HG02588 (cell line): ENCODE data around the gene DXO.

ENCODE experiments used
- ATAC-seq: cut with Tn5 transposase; IDR thresholded peaks from one replicate; pipeline ENCODE4 v1.9.1; 2021; ENCODE audit warnings: mild to moderate bottlenecking, moderate library complexity; ENCODE audit not compliant: unreplicated experiment

The DXO gene

DNA sequence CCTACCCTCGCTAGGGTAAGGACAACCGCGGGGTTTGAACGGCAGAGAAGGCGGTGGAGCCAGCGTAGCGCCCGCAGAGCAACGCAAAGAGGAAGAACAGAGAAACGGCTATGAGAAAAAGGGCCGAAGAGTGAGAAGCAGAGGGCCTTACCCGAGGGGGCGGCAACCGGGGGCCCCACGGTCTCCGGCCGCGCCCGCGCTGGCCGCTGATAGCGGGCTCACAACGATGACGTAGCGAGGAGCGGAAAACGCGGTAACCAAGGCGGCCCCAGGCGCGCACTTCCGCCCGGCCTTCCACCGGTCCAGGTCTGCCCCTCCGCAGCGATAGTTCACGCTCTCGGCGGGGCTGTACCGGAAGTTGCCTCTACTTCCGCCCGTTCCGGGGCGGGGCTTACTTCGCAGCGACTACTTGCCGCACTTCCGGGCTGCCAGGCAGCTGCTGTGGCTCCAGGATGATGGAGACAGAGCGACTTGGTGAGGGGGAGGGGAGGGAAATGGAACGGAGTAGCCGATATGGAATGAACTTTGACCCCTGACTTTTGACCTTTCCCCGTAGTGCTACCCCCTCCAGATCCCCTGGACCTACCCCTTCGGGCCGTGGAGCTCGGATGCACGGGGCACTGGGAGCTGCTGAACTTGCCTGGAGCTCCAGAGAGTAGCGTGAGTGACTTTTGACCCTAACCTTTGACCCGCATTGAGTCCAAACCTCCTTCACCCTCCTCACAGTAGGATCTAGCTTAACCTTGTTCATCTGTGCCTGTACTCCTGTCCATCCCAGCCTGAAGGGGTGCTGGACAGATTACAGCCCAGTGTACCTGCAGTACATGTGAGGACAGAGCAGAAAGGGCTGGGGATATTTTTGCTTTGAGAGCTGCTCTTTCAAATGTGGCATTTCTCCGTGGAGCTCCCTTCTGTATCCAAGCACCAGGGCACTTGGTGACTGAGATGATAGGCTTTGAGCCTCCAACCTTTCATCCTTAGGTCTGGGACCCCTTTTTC lies 12.9 kb downstream of the DXO start, which contains the start of the genes NELFE and SKIC2:
Gene NELFE (minus strand): TSS at position 231 of the 999 bp plus-strand sequence. CDS start 525 bp downstream, outside the sequence.
Gene SKIC2 (plus strand): TSS at position 435 of the 999 bp plus-strand sequence. CDS start 18 bp downstream, at position 453.
- peak; percentile 93 for ATAC-seq

DNA sequence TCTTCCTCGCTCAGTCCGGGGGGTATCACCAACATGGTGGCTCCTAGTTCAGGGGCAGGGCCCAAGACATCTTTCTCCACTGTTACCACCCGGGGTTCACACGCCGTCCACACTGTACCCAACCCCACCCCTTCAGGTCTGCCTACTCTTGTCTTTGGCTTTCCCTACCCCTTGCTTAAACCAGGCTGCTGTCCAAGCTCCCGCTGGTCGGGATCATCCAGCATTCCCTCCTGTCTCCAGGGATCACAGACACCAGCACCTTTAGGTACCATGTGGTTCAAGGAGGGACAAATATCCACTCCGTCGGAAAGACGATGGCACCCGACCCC lies 13.6 kb downstream of the DXO start:
- ATAC-seq, result no peak

DNA sequence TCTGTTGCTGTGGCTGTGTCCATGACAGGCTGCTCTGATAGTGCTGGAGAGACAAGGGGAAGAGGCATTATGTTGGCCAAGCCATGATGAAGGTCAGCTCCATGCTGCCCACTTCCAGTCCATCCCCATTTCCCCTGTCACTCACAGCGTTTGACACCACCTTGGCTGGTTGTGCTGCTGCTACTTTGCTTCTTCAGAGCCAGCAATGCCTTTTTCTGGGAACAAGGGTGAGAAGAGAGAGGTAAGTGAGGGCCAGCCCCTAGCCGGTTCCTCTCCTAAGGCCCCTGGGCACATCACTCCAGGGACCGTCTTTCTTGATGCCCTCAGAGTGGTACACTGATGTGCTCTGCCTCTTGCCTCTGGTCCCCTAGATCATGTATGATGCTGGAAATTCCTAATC lies 15.1 kb downstream of the DXO start:
- ATAC-seq, result no peak

DNA sequence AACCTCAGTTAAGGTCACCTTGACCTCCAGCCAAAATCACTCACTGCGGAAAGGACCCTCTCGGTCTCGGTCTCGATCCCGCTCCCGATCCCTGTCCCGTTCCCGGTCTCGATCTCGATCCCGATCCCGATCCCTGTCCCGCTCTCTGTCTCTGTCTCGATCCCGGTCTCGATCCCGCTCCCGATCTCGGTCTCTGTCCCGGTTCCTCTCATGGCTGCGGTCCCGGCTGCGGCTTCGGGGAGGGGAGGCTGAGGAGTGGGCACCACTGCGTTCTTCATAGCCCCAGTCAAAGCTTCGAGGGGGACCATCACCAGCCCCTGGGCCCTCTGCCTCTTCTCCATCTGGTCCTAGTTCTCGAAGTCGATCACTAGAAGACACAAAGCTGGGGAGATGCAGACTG lies 17.4 kb downstream of the DXO start:
- no peak for ATAC-seq

DNA sequence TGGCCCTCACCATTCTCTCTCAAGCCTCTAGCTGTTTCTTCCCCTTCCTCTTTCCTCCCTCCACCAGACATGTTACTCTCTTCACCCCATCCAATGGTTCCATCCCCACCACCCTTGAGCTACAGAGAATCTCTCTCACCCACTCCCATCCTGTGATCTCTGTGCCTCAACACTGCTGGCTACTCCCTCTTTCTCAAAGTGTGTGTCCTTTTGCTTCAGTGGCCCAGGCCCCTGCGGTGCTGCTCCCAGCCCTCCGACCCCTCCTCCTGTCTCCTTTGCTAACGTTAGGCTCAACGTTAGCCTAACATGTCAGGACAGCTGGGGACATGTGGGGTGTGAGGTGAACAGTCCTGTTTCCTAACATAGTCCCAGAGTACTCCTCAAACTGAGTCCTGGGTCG lies 19.0 kb downstream of the DXO start:
- ATAC-seq, result no peak

DNA sequence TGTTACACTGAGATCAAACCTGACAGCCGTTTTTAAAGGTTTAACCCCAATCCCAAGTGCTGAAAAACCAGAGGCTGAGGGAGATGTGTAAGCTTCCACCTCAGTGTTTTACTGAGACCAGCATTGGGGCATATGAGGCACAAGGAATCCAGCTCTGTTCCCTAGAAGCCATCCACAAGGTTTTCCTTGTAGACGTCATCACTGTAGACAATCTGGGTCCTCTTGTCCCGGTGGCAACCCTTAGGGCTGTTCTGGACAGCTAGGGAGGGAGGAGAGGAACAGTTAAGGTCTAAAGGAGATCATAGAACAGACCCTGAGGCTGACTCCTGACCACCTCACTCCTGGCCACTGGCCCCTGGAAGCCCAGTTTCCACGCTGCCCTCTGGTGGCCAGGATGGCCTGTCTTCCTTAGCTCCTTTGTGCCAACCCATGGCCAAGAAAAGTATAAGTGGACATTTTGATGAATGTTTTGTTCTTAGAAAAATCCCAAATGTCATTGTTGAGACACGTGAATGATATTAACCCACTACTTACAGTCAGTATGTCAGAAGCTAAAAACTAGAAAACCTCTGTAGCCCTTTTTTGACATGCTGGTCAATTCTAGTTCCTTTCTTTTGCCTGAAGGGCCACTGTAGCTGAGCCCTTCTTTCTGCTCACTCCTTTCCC lies 19.7 kb downstream of the DXO start:
- ATAC-seq, result no peak

DNA sequence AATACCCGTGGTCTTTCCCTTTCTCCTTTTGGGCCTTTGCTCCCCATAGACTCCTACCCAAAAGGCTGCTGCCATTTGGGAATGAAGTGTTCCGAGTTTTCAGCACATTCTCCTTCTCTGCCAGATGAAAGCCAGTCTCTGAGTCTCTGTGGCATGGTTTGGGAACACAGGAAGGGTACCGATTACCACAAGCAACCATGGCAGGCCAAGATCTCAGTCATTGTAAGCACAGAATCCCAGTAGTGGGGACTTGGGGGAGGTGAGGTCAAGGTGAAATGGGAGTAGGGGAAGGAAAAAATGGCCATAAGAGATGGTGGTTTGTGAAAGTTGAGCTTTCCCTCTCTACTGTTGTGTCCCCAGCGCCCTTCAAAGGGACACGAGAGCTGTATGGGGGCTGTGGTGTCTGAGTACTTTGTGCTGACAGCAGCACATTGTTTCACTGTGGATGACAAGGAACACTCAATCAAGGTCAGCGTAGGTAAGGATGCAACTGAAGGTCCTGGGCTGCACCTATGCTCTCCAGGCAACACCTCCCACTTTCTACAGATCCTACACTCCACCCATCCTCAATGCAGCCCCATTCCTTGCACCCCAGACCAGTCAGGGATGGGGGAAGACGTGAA lies 21.9 kb downstream of the DXO start:
- ATAC-seq, result no peak

DNA sequence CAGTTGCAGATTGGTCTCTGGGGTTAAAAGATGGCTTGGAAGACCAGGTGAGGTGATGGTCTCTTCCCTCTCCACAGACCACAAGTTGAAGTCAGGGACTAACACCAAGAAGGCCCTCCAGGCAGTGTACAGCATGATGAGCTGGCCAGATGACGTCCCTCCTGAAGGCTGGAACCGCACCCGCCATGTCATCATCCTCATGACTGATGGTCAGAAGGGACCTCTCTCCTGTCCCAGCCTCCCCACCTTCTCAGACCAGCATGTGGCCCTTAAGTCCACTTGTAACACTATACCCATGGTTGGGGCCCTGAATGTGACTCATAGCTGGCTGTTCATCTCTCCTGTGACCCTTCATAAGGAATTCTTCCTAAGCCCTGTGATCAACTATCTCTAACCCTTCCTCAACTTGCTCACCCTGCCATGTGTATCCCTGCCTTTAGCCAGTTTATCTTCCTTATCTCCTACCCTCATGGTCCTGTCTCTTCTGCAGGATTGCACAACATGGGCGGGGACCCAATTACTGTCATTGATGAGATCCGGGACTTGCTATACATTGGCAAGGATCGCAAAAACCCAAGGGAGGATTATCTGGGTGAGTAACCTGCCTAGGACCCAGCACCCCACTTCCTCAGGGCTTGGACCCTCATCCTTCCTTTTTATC lies 23.1 kb downstream of the DXO start:
- no peak for ATAC-seq

DNA sequence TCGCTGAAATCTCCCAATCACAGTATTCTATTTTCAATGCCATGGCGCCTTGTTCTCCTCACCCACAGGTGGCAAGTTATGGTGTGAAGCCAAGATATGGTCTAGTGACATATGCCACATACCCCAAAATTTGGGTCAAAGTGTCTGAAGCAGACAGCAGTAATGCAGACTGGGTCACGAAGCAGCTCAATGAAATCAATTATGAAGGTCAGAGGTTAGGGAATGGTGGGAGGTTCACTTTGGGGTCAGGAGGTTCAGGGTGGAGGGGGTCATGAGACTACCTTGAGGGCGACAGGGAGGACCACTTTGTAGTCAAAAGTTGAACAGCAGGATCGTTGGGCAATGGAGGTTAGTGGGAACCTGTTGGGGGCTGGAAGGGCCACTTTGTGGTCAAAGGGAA lies 23.6 kb downstream of the DXO start:
- ATAC-seq, result no peak

DNA sequence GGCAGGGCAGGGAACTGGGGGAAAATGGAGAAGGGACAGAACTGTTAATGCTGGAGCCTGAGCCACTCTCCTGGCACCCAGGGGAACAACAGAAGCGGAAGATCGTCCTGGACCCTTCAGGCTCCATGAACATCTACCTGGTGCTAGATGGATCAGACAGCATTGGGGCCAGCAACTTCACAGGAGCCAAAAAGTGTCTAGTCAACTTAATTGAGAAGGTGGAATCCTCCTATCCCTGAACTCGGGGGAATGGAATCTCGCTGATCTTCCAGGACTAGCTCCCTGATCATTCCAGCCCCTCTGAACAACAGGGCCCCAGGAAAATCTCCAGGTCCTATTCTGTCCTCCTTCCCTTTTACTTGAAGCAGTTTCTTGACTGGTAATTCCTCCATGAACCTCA lies 24.1 kb downstream of the DXO start:
- no peak for ATAC-seq

DNA sequence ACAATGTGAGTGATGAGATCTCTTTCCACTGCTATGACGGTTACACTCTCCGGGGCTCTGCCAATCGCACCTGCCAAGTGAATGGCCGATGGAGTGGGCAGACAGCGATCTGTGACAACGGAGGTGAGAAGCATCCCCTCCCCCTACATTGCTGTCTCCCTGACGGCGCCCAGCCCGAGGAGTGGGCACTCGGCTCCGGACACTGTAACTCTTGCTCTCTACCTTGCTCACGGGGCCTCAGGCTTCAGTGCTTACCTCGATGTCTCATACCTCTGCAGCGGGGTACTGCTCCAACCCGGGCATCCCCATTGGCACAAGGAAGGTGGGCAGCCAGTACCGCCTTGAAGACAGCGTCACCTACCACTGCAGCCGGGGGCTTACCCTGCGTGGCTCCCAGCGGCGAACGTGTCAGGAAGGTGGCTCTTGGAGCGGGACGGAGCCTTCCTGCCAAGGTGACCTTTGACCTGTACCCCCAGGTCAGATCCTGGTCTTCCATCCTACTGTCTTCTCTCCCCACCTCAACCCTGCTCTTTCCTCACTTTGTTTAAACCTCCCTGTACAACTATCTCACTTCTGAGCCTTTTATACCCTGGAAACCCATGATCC lies 24.8 kb downstream of the DXO start:
- no peak for ATAC-seq

DNA sequence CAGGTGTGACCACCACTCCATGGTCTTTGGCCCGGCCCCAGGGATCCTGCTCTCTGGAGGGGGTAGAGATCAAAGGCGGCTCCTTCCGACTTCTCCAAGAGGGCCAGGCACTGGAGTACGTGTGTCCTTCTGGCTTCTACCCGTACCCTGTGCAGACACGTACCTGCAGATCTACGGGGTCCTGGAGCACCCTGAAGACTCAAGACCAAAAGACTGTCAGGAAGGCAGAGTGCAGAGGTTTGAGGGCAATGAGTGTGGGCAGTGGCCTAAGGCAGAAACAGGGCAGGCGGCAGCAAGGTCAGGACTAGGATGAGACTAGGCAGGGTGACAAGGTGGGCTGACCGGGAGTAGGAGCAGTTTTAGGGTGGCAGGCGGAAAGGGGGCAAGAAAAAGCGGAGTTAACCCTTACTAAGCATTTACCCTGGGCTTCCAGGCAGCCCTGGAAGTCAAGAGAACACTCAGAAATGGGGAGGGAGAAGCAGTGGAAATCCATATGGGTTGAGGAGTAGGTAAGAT lies 25.5 kb downstream of the DXO start:
- no peak for ATAC-seq

DNA sequence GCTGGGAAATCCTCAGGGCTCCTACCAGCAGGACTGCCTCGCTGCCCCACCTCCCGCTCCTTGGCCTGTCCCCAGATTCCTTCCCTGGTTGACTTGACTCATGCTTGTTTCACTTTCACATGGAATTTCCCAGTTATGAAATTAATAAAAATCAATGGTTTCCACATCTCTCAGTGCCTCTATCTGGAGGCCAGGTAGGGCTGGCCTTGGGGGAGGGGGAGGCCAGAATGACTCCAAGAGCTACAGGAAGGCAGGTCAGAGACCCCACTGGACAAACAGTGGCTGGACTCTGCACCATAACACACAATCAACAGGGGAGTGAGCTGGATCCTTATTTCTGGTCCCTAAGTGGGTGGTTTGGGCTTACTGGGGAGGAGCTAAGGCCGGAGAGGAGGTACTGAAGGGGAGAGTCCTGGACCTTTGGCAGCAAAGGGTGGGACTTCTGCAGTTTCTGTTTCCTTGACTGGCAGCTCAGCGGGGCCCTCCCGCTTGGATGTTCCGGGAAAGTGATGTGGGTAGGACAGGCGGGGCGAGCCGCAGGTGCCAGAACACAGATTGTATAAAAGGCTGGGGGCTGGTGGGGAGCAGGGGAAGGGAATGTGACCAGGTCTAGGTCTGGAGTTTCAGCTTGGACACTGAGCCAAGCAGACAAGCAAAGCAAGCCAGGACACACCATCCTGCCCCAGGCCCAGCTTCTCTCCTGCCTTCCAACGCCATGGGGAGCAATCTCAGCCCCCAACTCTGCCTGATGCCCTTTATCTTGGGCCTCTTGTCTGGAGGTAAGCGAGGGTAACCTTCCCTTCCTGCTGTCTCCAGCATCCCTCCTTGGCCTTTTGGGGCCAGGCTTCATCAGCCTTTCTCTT lies 26.2 kb downstream of the DXO start, which contains the start of gene CFB:
Gene CFB (plus strand): TSS at position 589 of the 863 bp plus-strand sequence. CDS start 127 bp downstream, at position 716.
- no peak for ATAC-seq

DNA sequence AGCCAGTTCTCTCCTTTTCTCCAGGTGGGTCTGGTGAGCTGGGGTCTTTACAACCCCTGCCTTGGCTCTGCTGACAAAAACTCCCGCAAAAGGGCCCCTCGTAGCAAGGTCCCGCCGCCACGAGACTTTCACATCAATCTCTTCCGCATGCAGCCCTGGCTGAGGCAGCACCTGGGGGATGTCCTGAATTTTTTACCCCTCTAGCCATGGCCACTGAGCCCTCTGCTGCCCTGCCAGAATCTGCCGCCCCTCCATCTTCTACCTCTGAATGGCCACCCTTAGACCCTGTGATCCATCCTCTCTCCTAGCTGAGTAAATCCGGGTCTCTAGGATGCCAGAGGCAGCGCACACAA lies 26.8 kb downstream of the DXO start:
- no peak for ATAC-seq

DNA sequence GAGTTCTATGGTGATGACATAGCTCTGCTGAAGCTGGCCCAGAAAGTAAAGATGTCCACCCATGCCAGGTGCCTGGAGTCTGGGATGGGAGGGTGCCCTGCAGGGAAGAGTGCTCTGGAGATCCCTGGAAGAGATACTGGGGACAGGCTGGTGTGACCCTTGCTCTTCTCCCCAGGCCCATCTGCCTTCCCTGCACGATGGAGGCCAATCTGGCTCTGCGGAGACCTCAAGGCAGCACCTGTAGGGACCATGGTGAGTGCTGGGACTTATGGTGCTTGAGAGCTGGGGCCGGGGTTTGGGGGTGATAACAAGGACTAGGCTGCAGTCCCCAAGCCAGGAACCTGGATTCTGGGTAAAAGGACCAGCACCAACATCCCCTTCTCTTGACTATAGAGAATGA lies 28.2 kb downstream of the DXO start:
- ATAC-seq, result no peak

DNA sequence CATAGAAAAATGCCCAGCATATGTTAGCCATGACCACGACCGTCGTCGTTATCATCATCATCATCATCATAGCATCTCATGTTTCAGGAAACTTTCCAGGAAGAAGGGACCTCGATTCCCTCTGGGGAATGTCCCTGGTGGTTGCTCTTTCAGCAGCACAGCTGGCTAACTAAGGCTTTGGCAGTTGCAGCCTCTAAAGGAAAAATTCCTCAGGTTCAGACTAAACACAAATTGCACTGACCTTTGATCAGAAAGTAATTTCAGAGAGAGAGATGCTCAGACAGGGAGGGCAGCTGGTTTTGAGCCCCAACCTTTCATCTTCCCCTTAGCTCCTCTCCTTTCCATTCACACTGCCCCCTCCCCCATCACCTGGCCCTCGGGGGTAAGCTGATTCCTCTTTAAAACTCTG lies 31.7 kb downstream of the DXO start:
- no peak for ATAC-seq

DNA sequence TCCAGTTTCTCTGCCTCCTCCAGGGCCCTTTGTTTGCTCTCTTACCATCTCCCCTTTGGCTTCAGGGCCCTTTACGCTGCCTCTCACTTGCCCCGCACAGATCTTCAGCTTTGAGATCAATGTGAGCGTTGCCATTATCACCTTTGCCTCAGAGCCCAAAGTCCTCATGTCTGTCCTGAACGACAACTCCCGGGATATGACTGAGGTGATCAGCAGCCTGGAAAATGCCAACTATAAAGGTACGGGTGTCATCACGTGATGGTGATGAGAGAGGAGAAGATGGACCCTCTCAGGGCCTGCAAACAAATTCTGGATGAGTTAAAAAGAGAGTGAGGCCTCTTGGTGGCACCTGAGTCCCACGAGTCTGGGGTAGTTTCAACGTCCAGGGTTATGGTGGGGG lies 36.1 kb downstream of the DXO start:
- no peak for ATAC-seq

DNA sequence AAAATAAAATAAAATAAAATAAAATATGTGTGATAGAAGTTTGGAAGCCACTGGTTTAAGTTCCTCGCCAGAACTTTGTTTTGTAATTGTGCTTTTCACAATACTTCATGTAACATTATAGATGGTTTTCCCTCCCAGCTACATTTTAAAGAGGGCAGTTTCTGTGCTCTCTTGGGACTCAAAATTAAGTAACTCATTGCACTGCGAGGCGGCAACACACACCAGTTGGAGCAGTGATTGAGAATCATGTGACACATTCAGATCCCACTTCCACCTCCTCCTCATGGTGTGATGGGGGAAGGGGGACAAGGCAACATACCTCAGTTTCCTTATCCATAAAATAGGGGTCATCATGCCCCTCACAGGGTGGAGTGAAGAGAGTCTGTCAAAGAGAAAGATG lies 36.9 kb downstream of the DXO start:
- ATAC-seq, result no peak

DNA sequence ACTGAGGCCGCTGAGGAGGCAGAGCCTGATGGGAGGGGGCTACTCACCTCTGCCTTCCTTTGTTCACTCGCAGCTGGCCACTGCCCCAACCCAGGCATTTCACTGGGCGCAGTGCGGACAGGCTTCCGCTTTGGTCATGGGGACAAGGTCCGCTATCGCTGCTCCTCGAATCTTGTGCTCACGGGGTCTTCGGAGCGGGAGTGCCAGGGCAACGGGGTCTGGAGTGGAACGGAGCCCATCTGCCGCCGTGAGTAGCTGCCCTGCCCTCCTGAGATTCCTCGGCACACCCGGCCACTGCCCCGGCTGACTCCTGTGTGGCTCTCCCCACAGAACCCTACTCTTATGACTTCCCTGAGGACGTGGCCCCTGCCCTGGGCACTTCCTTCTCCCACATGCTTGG lies 38.4 kb downstream of the DXO start:
- no peak for ATAC-seq
